ENCODE measurements around the gene TBC1D14. TPM values are rescaled to one million over a fixed set of nuclear protein-coding genes. Genes with fewer than 3 reads are reported as not detected.

TBC1D14 gene
- total and polyA plus RNA-seq, 9 of the 15 experiments (the other 6 are each of a cell fraction or from before 2014, with no cell fraction given) = 2.1 to 59.6 (median 44.8) TPM

- TF ChIP-seq PBX2 (CRISPR knock-in tag; IDR thresholded peaks at IDR 0.05; ENCODE audit: low read depth) (no peak), PBX2 (tag; conservative IDR thresholded peaks at IDR 0.05; ENCODE audit: low read depth) (no peak), ZNF444 (CRISPR knock-in tag; IDR thresholded peaks at IDR 0.05) (no peak), NR4A1 (CRISPR knock-in tag; IDR thresholded peaks at IDR 0.05) (no peak), NR4A1 (tag; IDR thresholded peaks at IDR 0.05) (0 out of 2 replicates have a peak, but pooled peaks have one; percentile 18), MCM5 (IDR thresholded peaks at IDR 0.05; ENCODE audit: low read depth) (no peak), ZNF184 (CRISPR knock-in tag; IDR thresholded peaks at IDR 0.05) (no peak), YBX1 (IDR thresholded peaks at IDR 0.05) (no peak), ZNF398 (CRISPR knock-in tag; IDR thresholded peaks at IDR 0.05) (no peak), FUS (optimal IDR thresholded peaks at IDR 0.05; ENCODE audit: low read depth, low read length) (no peak), NFRKB (IDR thresholded peaks at IDR 0.05; ENCODE audit: low read depth) (no peak), GATA2 (CRISPR knock-in tag; IDR thresholded peaks at IDR 0.05) (no peak), RNF2 (IDR thresholded peaks at IDR 0.05) (peak; percentile 64; the same call in 1 of the 2 replicates), KLF13 (tag; IDR thresholded peaks at IDR 0.05; ENCODE audit: borderline replicate concordance, low read depth) (no peak), PATZ1 (CRISPR knock-in tag; IDR thresholded peaks at IDR 0.05; ENCODE audit: borderline replicate concordance) (no peak), ID3 (CRISPR knock-in tag; IDR thresholded peaks at IDR 0.05) (no peak), ID3 (tag; IDR thresholded peaks at IDR 0.05) (no peak), TCF7L2 (IDR thresholded peaks at IDR 0.05; ENCODE audit: low read depth, low read length) (no peak), TFAM (CRISPR knock-in tag; conservative IDR thresholded peaks at IDR 0.05) (no peak), NONO (IDR thresholded peaks at IDR 0.05; ENCODE audit: low read depth in 2 of 2, low read length in 1 of 2) (no peak), ATF1 (CRISPR knock-in tag; IDR thresholded peaks at IDR 0.05) (no peak), ATF1 (tag; IDR thresholded peaks at IDR 0.05) (no peak), SIN3B (IDR thresholded peaks at IDR 0.05; ENCODE audit: low read depth) (no peak), PCBP1 (IDR thresholded peaks at IDR 0.05; ENCODE audit: low read depth, low read length, poor library complexity, severe bottlenecking) (no peak), TARDBP (IDR thresholded peaks at IDR 0.05) (no peak)
Measured at GRCh38 chr4:6942238-6942800, 32.7 kb downstream of the TBC1D14 start (continued).

Data from K562 (cell line).